Erythroblast (primary cell): Measurements from ENCODE around the gene CTNNA2.

Experiments
- GATA1 ChIP-seq: IDR thresholded peaks from 2 replicates; pipeline ENCODE4 v1.6.1; 2011; ENCODE audit warnings: low read depth, mild to moderate bottlenecking, control low read depth, low read length, moderate library complexity
- POLR2A ChIP-seq: IDR thresholded peaks from 2 replicates; pipeline ENCODE4 v1.6.1; 2011; ENCODE audit warnings: mild to moderate bottlenecking, low read length

GRCh38 chr2:80393991-80394390, 881.1 kb downstream of the CTNNA2 start:
- TF ChIP-seq POLR2A: no peak
- no peak for TF ChIP-seq GATA1
